B cell (primary cell): Measurements from ENCODE around the gene CARMIL1. TPM values are rescaled to one million over a fixed set of nuclear protein-coding genes. Genes with fewer than 3 reads are reported as not detected.

Experiments used
- ATAC-seq: fragments of 200-7000 bp; cut with Tn5 transposase; one replicate; pipeline ENCODE4 v1.10.0; 2021; ENCODE audit warnings: low read depth, mild to moderate bottlenecking, moderate number of reproducible peaks, moderate library complexity
- CTCF ChIA-PET: fragments of 350-600 bp; sonication (Branson Sonifier 250); formaldehyde crosslinking; loops from one replicate; lab custom pipeline; 2021; ENCODE audit warnings: antibody characterized with exemption, inconsistent platforms; lab: Charles Lee
- POLR2A ChIA-PET: fragments of 350-600 bp; sonication (Branson Sonifier 250); formaldehyde crosslinking; loops from one replicate; lab custom pipeline; 2021; ENCODE audit warnings: antibody characterized with exemption; lab: Charles Lee
- DNase-seq: peaks from one replicate; pipeline ENCODE4 v3.0.0; 2013
- H2AFZ ChIP-seq: 2 replicates; pipeline ENCODE4 v1.6.1; 2012; ENCODE audit warnings: mild to moderate bottlenecking, low read depth, low read length; ENCODE audit not compliant: insufficient read depth, poor library complexity, severe bottlenecking
- H3K27ac ChIP-seq, 2 donors: 1 replicate in 1 of 2; 2 replicates in 1 of 2; pipeline ENCODE4 v1.5.1; 2012 to 2013; ENCODE audit warnings: low read length in 2 of 2, mild to moderate bottlenecking in 2 of 2, moderate library complexity in 1 of 2
- H3K27me3 ChIP-seq, 4 experiments: fragments of 200-600 bp in 1 of 4; sonication (generic) in 1 of 4; replicated peaks in 1 of 4; 1 replicate in 2 of 4; 2 replicates in 2 of 4; pipeline versions ENCODE4 v1.6.1 to v1.7.0; 2013 to 2016; ENCODE audit warnings: low read length in 3 of 4, mild to moderate bottlenecking in 2 of 4, mixed read lengths in 1 of 4, moderate library complexity in 1 of 4; ENCODE audit not compliant: insufficient read depth in 4 of 4, control insufficient read depth in 3 of 4; ENCODE audit errors: control extremely low read depth in 1 of 4
- H3K36me3 ChIP-seq, 2 experiments: replicated peaks in 1 of 2; 1 replicate in 1 of 2; 2 replicates in 1 of 2; pipeline versions ENCODE4 v1.6.1 to v1.7.1; 2013; ENCODE audit warnings: low read length in 1 of 2; ENCODE audit not compliant: insufficient read depth in 2 of 2, control insufficient read depth in 1 of 2; ENCODE audit errors: control extremely low read depth in 1 of 2, extremely low read depth in 1 of 2
- H3K4me1 ChIP-seq, 2 donors: fragments of 200-600 bp in 1 of 2; sonication (generic) in 1 of 2; 1 replicate in 1 of 2; 2 replicates in 1 of 2; pipeline versions ENCODE4 v1.5.1 to v1.6.1; 2013 to 2017; ENCODE audit warnings: low read length in 2 of 2; ENCODE audit not compliant: control insufficient read depth in 2 of 2, insufficient read depth in 2 of 2
- H3K4me2 ChIP-seq: replicated peaks from 2 replicates; pipeline ENCODE3; 2012; ENCODE audit warnings: mild to moderate bottlenecking, low read depth, low read length; ENCODE audit not compliant: poor library complexity, severe bottlenecking
- H3K4me3 ChIP-seq, 5 experiments: fragments of 200-600 bp in 1 of 5; sonication (generic) in 1 of 5; 1 replicate in 3 of 5; 2 replicates in 2 of 5; pipeline versions ENCODE4 v1.5.1 to v1.7.0; 2011 to 2016; ENCODE audit warnings: low read length in 4 of 5, mild to moderate bottlenecking in 4 of 5, low read depth in 2 of 5, control low read depth in 1 of 5, moderate library complexity in 1 of 5; ENCODE audit not compliant: insufficient read depth in 1 of 5; ENCODE audit errors: control extremely low read depth in 1 of 5, extremely low read depth in 1 of 5
- H3K79me2 ChIP-seq: fragments of 200-600 bp; sonication (generic); one replicate; pipeline ENCODE4 v1.6.0; 2016; ENCODE audit warnings: low read length; ENCODE audit not compliant: control insufficient read depth, insufficient read depth
- H3K9ac ChIP-seq: fragments of 200-600 bp; sonication (generic); 2 replicates; pipeline ENCODE4 v1.6.1; 2017; ENCODE audit warnings: mild to moderate bottlenecking, low read length, moderate library complexity
- H3K9me3 ChIP-seq, 3 donors: one replicate each; pipeline versions ENCODE4 v1.6.1 to v1.7.1; 2013; ENCODE audit warnings: low read length in 2 of 3; ENCODE audit not compliant: control insufficient read depth in 2 of 3, insufficient read depth in 1 of 3; ENCODE audit errors: control extremely low read depth in 1 of 3
- H4K20me1 ChIP-seq: 2 replicates; pipeline ENCODE4 v1.6.0; 2012; ENCODE audit warnings: mild to moderate bottlenecking, low read length; ENCODE audit not compliant: insufficient read depth, control insufficient read depth, poor library complexity, severe bottlenecking
- H3K27ac Mint-ChIP-seq: one replicate; pipeline ENCODE4 v1.8.0; 2021; ENCODE audit warnings: mixed read lengths
- H3K27me3 Mint-ChIP-seq: one replicate; pipeline ENCODE4 v1.8.0; 2021; ENCODE audit warnings: mixed read lengths
- H3K4me1 Mint-ChIP-seq: one replicate; pipeline ENCODE4 v1.8.0; 2021; ENCODE audit warnings: mixed read lengths
- H3K4me3 Mint-ChIP-seq: one replicate; pipeline ENCODE4 v1.8.0; 2021; ENCODE audit warnings: mixed read lengths
- H3K9me3 Mint-ChIP-seq: one replicate; pipeline ENCODE4 v1.8.0; 2022; ENCODE audit warnings: mixed read lengths; ENCODE audit not compliant: insufficient read depth
- EZH2 ChIP-seq: IDR thresholded peaks from 2 replicates; pipeline ENCODE4 v1.6.1; 2012; ENCODE audit warnings: borderline replicate concordance, low read depth, mild to moderate bottlenecking, moderate library complexity, low read length; ENCODE audit not compliant: insufficient read depth, poor library complexity, severe bottlenecking
- intact Hi-C: fragments of 100-400 bp; cut with micrococcal nuclease; formaldehyde crosslinking; loops from one replicate; pipeline ENCODE4 v1.10.0; 2022
- polyA plus RNA-seq: library from polyadenylated mRNA; depleted of rRNA; stranded (reverse); fragments of >200 nt; gene quantifications from 2 replicates; pipeline ENCODE4 v1.2.3, GENCODE V29; 2012
- total RNA-seq, 2 donors: library from RNA; stranded (reverse); fragments of 120-200 nt in 1 of 2; gene quantifications; 1 replicate in 1 of 2; 2 replicates in 1 of 2; pipeline versions ENCODE4 v1.2.3 to v1.2.4, GENCODE V29; 2013 to 2022
- TF ChIP-seq, protein P1 (sequence below): fragments of 200-600 bp; IDR thresholded peaks from one replicate; pipeline ENCODE4 v1.8.0; 2022; ENCODE audit warnings: antibody characterized with exemption, mild to moderate bottlenecking

The CARMIL1 gene
- total and polyA plus RNA-seq, 2 donors (not counting 1 experiment from before 2014, with no cell fraction given): 7.5 to 11.0 TPM

DNA sequence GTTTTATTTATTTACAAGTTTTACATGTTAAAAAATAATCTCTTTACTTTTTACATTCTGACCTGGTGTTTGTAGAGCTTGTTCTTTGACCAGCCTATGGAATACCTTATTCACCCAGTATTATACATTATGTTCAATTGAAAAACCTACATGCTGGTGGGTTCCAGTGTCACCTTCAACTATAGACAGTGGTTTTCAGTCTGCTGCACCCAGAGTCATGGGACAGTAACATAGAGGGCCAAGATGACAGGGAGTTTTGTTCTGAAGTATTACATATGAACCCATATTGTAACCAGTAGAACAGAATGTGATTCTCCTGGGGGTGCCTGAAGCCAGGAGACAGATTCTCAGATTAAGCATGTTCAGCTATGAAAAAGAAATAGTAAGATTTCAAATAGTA, 233.4 kb downstream of the CARMIL1 start:
- Mint-ChIP-seq H3K4me3 (no peak overlapping the region), H3K27me3 (no peaks in the 10 kb centered on the region), H3K9me3 (no peaks in the 10 kb centered on the region), H3K27ac (no peak overlapping the region), H3K4me1 (no peaks in the 10 kb centered on the region)
- H3K36me3 ChIP-seq: peaks cover 0 to 2% of the 10 kb centered on the region in 2 experiments
- H3K4me3 ChIP-seq: no peak overlapping the region
- H2AFZ ChIP-seq: no peak overlapping the region
- H3K79me2 ChIP-seq: no peaks in the 10 kb centered on the region
- no peak overlapping the region for H3K9ac ChIP-seq
- H3K4me1 ChIP-seq: no peaks in the 10 kb centered on the region
- no peaks in the 10 kb centered on the region for H4K20me1 ChIP-seq
- TF ChIP-seq EZH2: no peak
- TF ChIP-seq, protein P1, sequence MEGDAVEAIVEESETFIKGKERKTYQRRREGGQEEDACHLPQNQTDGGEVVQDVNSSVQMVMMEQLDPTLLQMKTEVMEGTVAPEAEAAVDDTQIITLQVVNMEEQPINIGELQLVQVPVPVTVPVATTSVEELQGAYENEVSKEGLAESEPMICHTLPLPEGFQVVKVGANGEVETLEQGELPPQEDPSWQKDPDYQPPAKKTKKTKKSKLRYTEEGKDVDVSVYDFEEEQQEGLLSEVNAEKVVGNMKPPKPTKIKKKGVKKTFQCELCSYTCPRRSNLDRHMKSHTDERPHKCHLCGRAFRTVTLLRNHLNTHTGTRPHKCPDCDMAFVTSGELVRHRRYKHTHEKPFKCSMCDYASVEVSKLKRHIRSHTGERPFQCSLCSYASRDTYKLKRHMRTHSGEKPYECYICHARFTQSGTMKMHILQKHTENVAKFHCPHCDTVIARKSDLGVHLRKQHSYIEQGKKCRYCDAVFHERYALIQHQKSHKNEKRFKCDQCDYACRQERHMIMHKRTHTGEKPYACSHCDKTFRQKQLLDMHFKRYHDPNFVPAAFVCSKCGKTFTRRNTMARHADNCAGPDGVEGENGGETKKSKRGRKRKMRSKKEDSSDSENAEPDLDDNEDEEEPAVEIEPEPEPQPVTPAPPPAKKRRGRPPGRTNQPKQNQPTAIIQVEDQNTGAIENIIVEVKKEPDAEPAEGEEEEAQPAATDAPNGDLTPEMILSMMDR: no peak
- H3K4me2 ChIP-seq: no peak overlapping the region
- no peak for ATAC-seq
- no peaks in the 10 kb centered on the region for H3K9me3 ChIP-seq
- ChIA-PET CTCF (interaction anchor here (0.9 to 2.2 kb wide), 3 partner anchors 44 to 289 kb away, joined by 3 to 5 read pairs (median 4); no protein-coding TSS in a partner anchor), POLR2A (no interaction called here)
- H3K27me3 ChIP-seq: no peaks in the 10 kb centered on the region
- no peak overlapping the region for H3K27ac ChIP-seq
- intact Hi-C loops: no loop called here
- DNase-seq: no peak

DNA sequence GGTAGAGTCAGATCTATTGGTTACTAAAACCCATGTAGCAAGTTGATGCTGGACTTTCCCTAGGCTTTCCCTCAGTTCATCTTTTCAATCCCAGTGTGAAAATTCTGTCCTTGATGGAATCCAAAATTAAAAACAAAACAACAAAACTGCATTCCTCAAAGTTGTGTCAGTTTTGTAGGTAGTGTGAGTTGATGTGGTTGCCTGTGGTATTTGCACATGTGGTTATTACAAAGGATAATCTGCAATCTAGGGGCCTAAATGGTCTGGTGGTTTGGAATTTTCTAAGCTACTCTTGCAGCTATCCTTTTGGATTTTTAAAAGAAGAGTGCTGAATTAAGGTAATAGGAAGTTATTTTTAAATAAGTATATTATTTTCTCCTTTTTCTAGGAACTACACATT, 240.7 kb downstream of the CARMIL1 start:
- Histone ChIP-seq H3K9me3 (no peaks in the 10 kb centered on the region), H3K4me3 (no peak overlapping the region), H3K4me2 (no peak overlapping the region), H3K9ac (no peak overlapping the region), H3K36me3 (peaks cover 1 to 4% of the 10 kb centered on the region in 2 experiments), H3K27ac (no peak overlapping the region), H3K4me1 (no peaks in the 10 kb centered on the region), H3K79me2 (no peaks in the 10 kb centered on the region), H2AFZ (no peak overlapping the region), H4K20me1 (no peaks in the 10 kb centered on the region), H3K27me3 (no peaks in the 10 kb centered on the region)
- Mint-ChIP-seq H3K9me3 (no peaks in the 10 kb centered on the region), H3K4me1 (no peaks in the 10 kb centered on the region), H3K27ac (no peak overlapping the region), H3K27me3 (no peaks in the 10 kb centered on the region), H3K4me3 (no peak overlapping the region)
- ChIA-PET CTCF (interaction anchor here (0.8 to 1.3 kb wide), 2 partner anchors 30 kb away, joined by 3 read pairs; no protein-coding TSS in a partner anchor), POLR2A (no interaction called here)
- DNase-seq: no peak
- intact Hi-C loops: no loop called here
- ATAC-seq: no peak
- TF ChIP-seq EZH2: no peak
- TF ChIP-seq, protein P1: no peak
